ENCODE data around the gene PRICKLE1.

GRCh38 chr12:42492267-42492666 lies 97.3 kb downstream of the PRICKLE1 start:
- no peak for TF ChIP-seq CTCF (IDR thresholded peaks at IDR 0.05)
- TF ChIP-seq POLR2A (IDR thresholded peaks at IDR 0.05), result no peak
- TF ChIP-seq POLR2AphosphoS5 (IDR thresholded peaks at IDR 0.05), result no peak

Data from breast epithelium (tissue), 3 donors.